LNCAP (cell line): ENCODE results near the gene LAMA3.

ENCODE experiments used
- CTCF ChIP-seq: fragments of 450-650 bp; IDR thresholded peaks from 2 replicates; pipeline ENCODE4 v1.5.1; 2017; ENCODE audit warnings: mild to moderate bottlenecking

The LAMA3 gene

GRCh38 chr18:23855721-23856120 is 166.5 kb downstream of the LAMA3 start:
- no peak for TF ChIP-seq CTCF

DNA sequence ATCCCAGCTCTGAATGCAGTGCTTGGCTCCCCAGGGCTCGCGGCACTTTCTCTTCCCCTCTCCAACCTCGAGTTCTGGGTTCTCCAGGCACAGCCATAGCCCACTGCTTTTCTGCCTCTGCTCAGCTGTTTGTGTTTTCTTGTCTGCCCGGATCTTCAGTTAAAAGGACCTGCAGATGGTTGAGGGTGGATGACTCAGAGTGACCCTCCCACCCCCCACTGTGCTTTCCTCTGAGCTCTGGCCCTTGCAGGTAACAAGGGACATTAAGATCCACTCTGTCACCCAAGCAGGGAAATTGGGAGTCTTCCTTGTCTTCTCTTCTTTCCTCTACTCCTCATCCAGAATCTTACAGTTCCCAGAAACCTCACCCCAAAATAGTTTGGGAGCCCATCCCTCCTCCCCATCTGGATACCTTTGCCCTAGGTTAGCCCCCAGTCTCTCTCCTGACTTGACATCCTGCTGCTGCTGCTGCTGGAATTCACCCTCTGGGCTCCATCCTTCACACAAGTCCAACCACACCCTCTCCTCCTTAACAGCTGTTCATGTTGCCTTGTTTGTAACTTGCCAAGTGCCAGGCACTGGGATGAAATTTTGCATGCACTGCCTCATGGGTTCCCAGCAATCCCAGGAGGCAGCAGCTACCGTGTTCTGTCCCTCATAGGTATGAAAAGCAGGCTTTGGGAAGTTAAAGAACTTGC is 167.4 kb downstream of the LAMA3 start:
- no peak for TF ChIP-seq CTCF

DNA sequence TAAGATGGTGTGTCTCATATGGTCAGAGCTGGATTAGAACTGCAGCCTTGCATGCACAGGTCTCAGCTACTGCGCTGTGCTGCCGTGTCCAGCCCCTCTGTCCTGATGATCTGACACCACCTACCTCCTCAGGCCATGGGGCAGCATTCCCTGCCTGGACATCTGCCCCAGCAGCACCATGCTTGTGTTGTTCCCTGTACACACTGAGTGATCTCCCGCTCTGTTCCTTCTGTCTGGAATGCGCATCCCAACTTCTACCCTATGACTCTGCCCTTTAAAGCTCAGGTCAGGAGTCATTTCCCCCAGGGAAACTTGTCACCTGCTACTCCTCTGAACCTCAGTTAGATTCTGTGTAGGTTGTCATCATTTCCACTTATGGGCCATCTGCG is 167.9 kb downstream of the LAMA3 start:
- TF ChIP-seq CTCF: no peak

DNA sequence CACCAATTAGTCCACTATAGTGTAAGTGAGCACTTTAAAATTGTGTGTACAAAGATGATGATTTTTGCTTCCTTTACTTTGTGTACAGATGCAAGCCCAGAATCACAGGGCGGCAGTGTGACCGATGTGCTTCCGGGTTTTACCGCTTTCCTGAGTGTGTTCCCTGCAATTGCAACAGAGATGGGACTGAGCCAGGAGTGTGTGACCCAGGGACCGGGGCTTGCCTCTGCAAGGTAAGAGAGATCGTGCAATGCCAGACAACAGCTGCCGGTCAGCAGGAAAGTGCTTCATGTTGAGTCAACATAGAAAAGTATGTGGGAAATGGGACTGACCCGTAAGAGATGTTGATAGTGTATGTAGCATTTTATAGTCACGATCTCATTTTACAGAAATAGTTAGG is 168.5 kb downstream of the LAMA3 start:
- no peak for TF ChIP-seq CTCF

- TF ChIP-seq CTCF: no peak
These were observed 170.4 kb downstream of the LAMA3 start for GRCh38 chr18:23859466-23860336.

GRCh38 chr18:23861326-23861725 is 172.1 kb downstream of the LAMA3 start:
- no peak for TF ChIP-seq CTCF

GRCh38 chr18:23861805-23862470 is 172.7 kb downstream of the LAMA3 start:
- no peak for TF ChIP-seq CTCF
